Fibroblast of the aortic adventitia (primary cell): ENCODE data around the gene GPC6. TPM values are rescaled to one million over a fixed set of nuclear protein-coding genes. Genes with fewer than 3 reads are reported as not detected.

Experiments
- DNase-seq: peaks from one replicate; pipeline ENCODE4 v3.0.0-alpha.2; 2010; ENCODE audit warnings: low read depth
- H3K4me3 ChIP-seq: 2 replicates; pipeline ENCODE4 v1.5.1; 2011; ENCODE audit warnings: low read depth, mild to moderate bottlenecking, control low read depth, low read length, moderate library complexity
- CTCF ChIP-seq: IDR thresholded peaks from 2 replicates; pipeline ENCODE4 v1.5.1; 2011; ENCODE audit warnings: mild to moderate bottlenecking, low read length, control low read depth, inconsistent platforms; ENCODE audit not compliant: insufficient read depth
- total RNA-seq: library from RNA; depleted of rRNA; stranded (reverse); fragments of >200 nt; gene quantifications from 2 replicates; pipeline ENCODE4 v1.2.3, GENCODE V29; 2012; ENCODE audit warnings: low replicate concordance

Gene GPC6
- total RNA-seq, 1 donor = 92.6 TPM

GRCh38 chr13:93746589-93746988, 520.0 kb downstream of the GPC6 start:
- H3K4me3 ChIP-seq = no peak overlapping the region
- no peak for DNase-seq
- no peak for TF ChIP-seq CTCF

GRCh38 chr13:93750676-93751075, 524.1 kb downstream of the GPC6 start:
- DNase-seq = no peak
- no peak for TF ChIP-seq CTCF
- no peak overlapping the region for H3K4me3 ChIP-seq

GRCh38 chr13:93751117-93751516, 524.5 kb downstream of the GPC6 start:
- no peak for DNase-seq

GRCh38 chr13:93752541-93752940, 525.9 kb downstream of the GPC6 start:
- no peak overlapping the region for H3K4me3 ChIP-seq
- DNase-seq = no peak
- TF ChIP-seq CTCF = no peak

More at GRCh38 chr13:93751117-93751516, 524.5 kb downstream of the GPC6 start:
- TF ChIP-seq CTCF = no peak
- no peak overlapping the region for H3K4me3 ChIP-seq

GRCh38 chr13:93753639-93754038, 527.0 kb downstream of the GPC6 start:
- no peak overlapping the region for H3K4me3 ChIP-seq
- no peak for DNase-seq
- no peak for TF ChIP-seq CTCF

- no peak overlapping the region for H3K4me3 ChIP-seq
- DNase-seq = no peak
Measured at GRCh38 chr13:93755341-93755740, 528.7 kb downstream of the GPC6 start.

More at GRCh38 chr13:93755341-93755740, 528.7 kb downstream of the GPC6 start:
- TF ChIP-seq CTCF = no peak
